GM21717 (cell line): ENCODE measurements around the gene TMEM120B.
"Not testable (repeated sequence)": the region's sequence is repeated elsewhere in the genome, so short reads cannot be mapped to it uniquely, and the experiment has no call there.

Source experiments
- ATAC-seq: cut with Tn5 transposase; IDR thresholded peaks from one replicate; pipeline ENCODE4 v1.9.1; 2021; ENCODE audit warnings: mild to moderate bottlenecking, moderate library complexity; ENCODE audit not compliant: unreplicated experiment

The TMEM120B gene

DNA sequence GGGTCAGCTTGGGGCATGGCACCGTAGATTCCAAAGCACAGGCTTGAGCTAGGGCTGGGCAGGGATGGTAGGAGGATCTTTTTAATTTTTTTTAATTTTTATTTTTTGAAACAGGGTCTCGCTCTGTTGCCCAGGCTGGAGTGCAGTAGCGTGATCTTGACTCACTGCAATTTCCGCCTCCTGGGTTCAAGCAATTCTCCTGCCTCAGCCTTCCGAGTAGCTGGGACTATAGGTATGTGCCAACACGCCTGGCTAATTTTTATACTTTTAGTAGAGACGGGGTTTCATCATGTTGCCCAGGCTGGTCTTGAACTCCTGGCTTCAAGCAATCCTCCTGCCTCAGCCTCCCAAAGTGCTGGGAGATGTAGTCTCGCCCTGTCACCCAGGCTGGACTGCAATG is 78.2 kb downstream of the TMEM120B start:
- not testable (repeated sequence) for ATAC-seq

DNA sequence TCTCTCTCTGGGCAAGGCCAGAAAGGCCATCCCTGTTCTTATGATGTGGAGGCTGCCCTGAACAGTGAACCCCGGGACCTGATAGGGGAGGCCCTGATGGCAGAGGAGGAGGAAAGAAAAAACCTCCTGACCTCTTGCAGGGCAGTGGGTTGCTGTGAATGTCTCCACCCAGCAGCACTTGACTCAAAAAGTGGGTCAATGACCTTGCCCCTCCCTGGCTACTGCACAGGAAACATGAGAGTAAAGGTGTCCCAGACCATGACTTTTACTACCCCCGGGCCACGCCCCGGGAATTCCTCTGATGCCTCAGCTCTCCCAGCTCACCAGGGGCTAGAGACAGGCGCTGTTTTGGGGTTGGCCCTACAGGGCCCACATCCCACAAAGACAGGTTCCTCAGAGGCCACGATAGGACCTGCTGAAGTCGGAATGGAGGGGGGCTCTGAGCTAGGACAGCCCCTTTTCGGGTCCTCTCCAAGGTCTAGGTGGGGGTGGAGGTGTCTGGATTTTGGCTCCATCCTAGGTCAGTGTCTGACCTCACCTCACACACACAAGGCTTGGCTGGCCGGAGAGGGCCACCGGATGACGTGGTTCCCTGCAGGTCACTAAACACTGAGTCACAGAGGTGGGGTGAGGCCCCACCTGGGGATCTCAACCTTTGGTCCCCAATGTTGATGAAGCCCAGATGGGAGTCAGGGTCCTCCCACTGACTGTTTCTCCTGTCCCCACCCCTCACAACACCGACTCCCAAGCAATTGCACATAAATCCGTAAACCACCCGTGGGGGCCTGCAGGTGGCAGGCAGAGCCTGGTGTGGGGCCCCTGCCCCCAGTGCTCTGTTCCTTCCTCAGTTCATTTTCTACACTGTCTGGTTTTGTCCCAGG is 79.4 kb downstream of the TMEM120B start:
- no peak for ATAC-seq

DNA sequence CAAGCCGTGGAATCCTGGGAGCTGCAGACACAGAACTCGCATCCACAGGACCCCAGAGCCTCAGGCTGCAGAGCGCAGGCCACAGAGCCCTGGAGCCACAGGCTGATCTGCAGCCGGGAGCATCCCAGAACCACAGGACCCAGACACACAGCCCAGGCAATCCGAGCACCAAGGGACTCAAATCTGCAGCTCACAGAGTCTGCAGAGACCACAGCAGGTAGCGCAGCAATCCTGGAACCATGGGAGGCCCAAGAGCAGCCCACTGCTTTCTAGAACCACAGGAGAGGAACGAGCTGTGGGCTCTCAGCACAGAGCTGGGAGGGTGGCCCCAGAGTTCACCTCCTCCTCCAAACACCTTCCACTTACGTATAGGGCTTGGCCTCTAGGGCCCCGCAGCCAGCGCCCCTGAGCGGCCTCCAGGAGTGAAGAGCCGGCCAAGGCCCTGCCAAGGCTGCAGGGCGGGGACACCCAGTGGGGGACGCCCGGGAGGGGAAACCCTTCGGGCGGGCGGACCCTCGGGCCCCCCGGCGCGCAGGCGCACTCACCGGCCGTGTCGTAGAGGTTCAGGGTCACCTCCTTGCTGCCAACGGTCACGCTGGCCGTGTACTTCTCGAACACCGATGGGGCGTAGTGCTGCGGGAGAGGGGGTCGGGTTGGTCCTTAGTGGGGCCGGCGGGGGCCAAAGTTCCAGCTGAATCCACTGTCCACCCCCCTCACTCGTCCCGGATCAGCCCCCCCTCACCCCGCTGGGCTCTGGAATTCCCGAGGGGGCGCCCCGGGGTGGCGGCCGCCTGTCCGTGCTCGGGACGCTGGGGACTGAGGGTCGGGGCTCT is 80.3 kb downstream of the TMEM120B start:
- no peak for ATAC-seq

DNA sequence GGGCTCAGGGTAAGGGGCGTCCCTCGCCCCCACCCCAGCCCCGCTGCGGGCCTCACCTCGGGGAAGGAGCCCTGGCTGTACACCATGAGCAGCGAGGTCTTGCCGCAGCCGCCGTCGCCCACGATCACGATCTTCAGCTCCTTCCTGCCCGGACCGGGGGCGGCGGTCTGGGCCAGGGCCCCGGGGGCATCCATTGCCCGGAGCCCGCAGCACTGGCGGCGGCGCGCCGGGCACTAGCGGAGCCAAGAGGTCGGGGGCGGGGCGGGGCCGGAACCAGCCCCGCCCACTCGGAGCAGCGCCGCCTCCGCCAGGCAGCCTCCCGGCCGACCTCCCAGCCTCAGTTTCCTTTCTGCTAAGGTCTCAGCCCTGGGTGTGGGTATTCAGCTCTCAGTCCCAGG is 80.9 kb downstream of the TMEM120B start, which contains the start of gene RHOF:
TSS of gene RHOF (minus strand) at position 249 of the 398 bp plus-strand sequence. CDS start at position 194, 55 bp downstream.
- ATAC-seq, result peak; percentile 16

DNA sequence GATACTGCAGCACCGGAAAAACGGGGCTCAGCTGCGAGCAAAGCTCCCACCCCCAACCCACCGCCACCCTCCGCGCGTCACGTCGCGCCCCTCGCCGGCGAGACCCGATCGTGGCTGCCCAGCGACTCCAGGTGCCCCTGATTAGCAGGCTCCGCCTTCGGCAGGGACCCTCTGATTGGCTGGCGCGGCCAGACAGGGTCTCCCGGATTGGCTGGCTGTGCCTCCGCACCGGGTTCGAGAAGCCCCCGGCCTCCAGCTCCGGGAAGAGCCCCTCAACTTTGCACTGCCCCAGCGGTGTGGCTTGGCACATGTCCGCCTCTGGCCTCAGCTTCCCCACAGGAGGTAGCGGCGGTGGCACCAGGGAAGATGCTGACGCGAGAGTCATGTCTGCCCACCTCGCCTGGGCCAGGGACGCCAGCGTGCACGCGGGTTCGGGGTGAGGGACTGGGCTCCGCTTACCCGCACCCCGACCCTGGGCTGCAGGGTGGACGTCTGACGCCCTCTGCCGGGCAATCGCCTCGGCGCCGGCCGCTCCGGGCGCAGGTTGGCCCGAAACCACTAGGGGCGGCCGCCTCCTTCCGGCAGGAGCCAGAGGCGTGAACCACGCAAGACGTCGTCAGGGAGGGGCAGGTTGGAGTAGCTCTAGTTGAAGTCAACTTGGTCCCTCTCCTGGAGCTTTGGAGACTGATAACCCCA is 81.4 kb downstream of the TMEM120B start:
- peak; percentile 40 for ATAC-seq

DNA sequence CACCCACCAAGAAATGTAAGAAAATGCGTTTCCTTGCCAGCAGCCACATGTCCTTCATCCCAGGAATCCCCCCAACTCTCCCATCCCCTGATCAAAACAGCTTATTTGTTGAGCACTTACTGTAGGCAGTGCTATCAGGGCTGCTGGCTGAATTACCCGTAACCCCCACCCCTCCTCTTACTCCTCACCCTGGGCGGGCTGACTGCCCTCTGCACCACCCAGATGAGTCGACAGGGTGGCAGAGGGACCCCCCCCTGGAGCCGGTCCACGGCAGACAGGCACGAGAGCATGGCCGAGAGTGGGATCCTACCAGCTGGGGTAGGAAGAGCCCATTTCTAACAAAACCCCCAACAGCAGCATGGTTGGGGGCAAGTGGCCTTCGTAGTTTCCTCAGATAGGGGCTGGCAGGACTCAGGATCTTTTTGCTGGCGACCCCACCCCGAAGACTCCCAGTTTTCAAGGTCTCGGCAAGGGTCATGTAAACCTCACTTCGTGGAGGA is 82.0 kb downstream of the TMEM120B start:
- no peak for ATAC-seq

DNA sequence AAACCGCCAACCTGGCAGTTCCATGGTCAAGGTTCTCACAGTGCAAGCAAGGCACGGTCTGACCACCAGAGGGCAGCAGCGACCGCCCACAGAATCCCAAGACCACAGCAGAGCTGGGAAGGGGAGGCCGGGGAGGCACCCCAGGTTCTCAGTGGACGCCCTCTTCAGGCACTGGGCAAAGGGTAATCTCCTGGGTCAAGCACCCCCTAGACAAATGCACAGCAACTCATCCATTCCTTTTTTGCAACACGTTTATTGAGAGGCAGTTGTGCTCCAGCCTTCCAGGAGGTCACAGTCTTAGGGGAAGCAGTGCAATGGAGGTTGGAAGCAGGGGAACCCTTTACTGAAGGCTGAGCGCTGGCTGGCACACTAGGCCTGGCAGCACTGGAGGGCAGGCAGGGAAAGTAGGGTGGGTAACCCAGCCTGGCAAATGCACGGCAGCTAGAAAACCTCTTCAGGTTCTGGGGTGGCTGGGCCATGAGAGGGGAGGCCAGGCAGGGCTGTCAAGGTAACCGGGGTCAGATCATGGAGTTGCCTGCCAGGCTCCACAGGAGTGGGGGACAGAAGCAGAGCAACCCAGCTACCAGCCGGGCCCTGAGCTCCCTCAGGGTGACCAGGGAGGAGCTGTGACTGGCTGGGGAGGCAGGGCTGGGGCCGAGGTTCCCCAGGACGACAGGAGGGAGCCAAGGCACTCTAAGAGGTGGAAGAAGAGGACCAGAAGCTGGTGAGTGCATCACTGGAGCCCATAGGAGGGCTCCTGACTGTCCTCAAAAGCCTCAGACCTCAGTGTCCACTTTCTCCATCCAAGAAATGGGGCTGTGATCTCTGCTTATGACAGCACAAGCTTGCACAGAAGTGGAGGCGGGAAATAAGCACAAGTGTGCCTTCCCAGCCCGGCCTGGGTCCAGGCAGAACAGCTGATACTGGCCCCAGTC is 82.7 kb downstream of the TMEM120B start:
- no peak for ATAC-seq

DNA sequence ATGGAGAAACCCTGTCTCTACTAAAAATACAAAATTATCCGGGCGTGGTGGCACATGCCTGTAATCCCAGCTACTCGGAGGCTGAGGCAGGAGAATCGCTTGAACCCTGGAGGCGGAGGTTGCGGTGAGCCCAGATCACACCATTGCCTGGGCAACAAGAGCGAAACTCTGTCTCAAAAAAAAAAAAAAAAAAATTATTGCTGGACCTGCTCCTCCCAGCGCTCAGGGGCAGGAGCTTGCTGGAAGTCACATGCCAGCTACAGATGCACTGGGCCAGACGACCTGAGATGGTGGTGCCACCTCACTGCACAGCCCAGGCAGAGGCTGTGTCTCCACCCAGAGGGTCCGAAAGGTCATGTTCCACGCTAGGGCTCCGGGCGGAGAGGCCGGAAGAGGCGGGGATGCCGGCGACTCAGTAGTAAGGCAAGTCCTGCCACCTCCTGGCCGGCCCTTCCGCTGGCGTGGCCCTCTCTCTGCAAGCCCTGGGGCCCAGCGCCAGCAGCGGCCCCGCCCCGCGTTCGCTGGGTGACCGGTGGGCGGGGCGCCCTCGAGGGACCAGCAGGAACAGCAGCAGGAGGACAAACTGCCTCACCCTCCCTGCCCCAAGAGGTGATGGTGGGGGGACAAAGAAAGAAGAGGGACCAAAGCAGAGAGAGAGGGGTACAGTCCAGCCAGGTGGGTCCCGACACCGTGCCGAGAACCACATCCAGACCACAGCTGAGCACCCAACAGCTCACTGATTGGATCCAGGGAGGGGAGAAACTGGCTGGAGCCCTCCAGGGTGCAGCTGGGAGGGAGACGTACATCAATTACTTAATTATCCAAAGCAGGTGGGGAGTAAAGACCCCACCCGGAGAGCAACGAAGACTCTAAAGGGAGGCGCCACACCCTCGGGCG is 84.6 kb downstream of the TMEM120B start:
- ATAC-seq, result no peak

DNA sequence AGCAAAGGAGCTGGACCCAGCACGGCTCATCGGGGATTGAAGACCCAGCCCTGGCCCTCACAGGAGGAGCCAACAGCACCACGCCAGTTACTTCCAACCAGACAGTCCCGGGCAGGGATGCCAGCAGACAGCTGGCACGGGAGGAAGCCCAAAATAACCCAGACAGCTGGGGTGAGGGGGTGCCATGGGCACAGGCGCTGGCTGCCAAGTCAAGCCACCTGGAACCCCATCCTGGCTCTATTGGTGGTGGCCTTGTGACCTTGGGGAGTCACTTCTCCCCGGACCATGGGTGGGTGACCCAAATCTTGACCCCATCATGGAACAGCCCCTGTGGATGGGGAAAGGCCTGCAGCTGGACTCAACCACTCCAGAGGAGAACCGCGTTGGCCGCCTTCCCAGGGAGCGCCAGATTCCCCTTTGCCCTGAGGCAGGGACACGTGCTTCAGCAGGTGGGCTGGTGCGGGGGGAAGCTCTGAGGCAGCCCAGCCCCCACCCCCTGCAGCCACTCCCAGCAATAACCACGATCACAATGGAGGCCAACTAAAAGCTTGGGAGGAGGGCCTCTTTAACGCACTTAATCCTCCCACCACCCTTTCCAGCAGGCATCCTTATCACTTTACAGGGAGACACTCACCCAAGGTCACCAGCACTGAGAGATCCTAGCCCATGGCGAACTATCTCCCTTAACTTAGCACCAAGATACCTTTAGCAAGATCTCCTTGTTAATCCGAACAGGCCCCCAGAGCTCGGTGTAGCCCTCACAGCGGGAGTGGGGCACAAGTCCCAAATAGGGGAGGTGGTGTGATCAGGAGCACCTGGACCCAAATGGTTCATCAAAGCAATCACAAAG is 85.6 kb downstream of the TMEM120B start:
- ATAC-seq, result no peak

DNA sequence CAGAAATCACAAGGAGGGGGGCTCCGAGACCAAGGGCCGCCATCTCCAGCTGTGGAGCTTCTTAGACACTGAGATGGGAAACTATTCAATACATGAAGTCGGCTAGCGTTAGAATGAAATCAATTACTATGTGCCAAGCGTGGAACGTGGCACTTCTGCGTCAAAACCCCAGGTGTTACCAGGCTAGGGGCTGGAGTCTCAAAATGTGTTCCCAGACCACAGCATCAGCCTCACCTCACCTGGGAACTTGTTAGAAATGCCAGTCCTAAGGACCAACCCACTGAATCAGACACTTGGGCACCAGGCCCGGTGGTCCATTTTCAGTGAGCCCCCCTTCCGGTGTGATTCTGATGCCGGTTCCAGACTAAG is 86.2 kb downstream of the TMEM120B start:
- no peak for ATAC-seq

DNA sequence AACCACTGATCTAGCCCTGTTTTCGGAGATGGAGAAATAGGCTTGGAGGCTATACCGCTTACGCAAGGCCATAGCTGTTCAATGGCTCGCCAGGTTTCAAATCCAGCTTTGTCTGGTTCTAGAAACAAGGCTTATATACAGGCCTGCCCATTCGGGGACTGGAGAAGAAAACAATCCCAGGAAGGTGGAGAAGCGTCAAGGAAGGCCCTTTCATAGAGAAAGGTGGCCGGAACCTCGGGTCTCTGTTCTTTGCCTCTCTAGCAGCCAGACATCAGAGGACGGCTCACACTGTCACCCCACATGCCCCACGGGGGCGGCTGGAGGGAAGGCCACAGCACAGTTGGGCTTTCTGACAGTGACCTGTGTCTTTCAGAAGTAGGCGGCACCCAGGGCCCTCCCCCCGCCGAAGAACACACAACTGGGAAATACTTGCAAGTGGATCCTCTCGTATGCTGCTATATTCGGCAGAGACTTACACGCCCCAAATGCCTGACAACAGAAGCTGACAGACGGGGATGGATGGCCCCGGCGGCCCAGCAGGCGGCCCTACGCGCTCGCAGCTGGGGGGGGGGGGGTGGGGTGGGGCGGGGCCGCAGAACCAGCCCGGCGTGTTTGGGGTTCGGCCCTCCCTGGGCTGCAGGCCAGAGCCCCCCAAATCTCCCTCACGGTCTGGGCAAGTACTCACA is 86.7 kb downstream of the TMEM120B start:
- peak; percentile 1 for ATAC-seq

DNA sequence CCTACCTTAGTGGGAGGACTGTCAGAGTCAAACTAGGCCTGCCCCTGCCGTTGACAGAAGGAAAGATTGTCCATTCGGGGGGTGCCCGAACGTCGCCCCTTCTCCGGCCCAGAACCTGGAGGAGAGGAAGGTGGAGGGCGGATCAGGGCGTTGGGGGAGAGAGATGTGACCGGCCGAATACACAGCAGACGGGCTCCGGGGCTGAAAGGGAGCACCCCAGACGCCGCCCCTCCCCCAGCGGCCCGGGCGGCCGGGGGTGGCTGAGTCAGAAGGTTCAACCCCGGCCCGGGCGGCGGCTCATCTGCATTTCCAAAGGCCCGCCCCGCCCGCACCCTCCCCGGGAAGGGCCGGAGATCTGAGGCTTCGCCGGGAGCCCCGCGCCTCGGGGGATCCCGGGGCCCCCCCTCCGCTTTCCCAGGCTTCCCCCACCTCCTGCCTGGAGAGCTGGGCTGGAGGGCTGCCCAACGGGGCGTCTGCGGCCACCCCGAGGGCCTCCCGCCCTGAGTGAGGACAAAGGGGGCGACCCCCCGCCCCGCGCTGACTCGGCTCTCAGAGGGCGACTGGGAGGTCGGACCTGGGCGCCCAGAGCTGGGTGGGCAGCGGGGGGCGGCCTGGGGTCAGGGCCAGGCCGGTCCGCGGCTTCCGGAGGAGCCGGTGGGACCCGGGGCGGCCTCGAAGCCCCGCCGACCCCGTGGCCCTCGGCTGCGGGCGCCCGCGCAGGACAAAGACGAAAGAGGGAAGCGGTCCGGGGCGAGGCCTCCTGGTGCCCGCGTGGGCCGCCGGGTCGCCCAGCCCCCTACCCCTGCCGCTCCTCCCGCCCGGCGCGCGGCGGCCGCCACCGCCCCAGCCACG is 87.5 kb downstream of the TMEM120B start:
- peak; percentile 24 for ATAC-seq

DNA sequence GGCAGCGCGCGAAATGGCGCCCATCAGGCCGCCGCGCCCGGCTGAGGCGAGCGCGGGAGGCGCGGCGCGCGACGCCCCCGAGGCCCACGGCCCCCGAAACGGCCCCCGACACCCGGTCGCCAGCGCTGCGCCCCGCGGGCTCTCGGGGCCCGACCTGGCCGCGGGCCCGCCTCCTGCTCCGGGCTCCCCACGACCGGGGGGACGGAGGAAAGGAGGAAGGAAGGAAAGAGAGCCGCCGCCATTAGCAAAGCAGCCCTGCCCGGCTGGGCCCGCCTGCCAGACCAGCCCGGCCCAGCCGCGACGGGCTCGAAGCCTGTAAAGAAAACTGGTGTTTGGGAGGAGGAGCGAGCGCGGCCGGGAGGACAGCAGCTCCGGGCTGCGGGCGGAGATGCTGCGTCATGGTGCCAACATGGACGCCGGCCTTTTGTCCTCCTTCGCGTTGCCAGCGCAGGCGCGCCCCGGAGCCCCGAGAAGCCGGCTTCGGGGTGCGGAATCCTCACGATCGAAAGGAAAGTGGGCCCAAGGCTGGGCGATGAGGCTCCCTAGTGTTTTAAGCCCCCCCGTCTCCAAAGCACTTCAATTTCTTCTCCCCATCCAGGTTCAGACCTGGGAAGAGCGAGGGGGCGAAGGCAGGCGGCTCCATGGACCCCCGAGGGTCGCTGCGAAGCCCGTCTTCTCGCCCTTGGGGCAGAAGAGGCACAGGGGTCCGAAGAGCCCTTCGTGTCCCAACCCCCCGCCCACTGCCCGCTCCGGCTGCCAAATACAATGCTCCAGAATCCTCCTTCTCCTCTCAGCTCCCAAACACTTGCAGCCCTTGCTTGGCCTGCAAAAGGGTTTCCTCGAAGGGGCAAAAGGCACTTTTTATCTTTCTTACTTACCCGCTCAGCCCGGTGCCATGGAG is 88.4 kb downstream of the TMEM120B start:
- ATAC-seq, result no peak

DNA sequence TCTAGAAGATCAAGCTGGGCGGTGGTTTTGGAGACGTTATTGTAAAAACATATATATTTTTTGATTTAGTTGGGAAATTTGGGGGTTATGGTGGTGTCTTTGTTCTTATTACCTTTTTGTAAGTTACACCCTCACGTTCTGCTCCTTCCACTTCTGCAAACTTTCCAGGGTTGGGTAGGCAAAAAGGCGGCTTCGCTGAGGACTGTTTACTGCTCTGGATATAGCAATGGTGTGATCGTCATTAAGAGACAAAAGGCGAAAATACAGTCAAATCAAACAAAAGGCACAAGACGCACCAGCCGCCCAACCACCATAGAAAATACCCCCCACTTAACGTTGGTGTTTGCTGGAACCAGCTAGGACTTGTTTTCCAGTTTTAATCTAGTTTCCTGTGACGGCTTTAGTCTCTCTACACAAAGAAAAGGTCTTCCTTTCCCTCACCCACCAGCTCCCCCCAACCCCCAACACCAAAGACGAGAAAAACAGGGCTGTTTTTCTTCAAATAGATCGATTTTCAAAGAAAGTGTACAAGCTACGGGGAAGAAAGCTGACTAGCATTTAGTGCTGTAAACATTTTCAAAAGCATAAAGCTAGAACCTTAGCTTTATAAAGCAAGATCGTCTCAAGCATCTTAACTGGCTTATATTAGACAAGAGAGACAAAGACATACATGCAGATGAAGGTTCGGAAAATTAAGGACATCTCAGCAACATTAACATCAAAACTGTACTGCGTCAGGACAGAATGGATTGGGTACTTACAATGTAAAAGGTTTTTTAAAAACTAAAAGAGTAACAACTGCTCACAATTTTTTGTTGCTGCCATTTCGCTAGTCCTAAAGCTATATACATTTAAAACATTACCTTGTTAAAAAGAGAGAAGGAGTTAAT is 89.3 kb downstream of the TMEM120B start:
- ATAC-seq, result no peak

DNA sequence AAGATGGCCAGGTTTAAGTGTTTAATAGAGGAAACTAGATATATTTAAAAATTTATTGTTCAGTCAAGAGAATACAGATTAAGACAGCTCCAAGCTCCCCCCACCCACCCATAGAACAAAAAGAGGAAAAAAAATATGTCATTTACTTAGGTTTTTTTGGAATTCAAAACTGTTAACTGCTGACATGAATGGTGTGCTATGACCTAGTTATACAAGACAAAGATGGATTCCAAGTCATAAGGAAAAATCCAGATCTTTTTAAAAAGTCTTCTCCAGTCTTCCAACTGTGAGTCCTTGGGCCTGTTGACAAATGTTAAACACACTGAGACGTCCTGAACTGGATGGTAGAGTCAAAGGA is 89.9 kb downstream of the TMEM120B start:
- no peak for ATAC-seq
